Measurements from ENCODE around the gene FSTL4.

FSTL4 gene

DNA sequence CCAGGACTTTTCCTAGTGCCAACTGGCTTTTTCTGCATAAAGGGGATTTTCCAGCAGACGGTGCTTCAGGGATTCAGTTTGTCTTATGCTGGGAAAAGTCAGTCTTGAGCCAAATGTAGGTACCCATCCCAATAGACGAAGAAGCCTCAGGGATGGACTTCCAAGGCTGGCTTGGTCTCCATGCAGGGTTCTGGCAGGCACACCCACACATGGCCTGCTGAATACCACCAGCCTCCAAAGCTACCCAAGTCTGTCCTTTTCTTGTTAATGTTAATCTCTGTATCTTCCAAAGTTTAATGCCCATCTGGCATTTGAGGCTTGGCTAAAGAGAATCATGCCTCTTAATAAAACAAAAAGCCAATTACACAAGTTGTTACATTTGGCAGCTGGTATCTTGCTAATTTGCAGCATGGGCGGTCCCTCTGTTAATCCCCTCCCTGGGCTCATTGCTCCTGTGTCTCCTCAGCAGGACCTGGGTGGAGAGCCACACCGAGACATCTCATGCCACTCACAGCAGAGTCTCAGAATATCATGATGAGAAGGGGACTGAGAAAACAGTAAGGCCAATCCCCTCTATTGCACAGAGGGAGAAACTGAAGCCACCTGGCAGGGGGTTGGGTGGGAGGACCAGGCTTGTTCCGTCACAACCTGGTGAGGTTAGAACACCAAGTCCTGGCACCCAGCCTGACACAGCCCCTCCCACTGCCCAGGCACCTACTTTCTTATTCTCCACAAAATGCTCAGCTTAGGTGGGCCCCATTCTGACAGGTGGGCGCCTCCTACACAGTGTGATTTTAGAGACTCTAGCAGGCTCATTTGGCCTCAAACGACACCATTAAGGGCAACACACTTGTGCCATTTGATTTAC, 243.2 kb downstream of the FSTL4 start:
- H4K20me1 ChIP-seq, result no peaks in the 10 kb centered on the region
- no peaks in the 10 kb centered on the region for H3K9me3 ChIP-seq
- H3K27me3 ChIP-seq, result no peaks in the 10 kb centered on the region
- no peak overlapping the region for H3K4me3 ChIP-seq
- H3K36me3 ChIP-seq, result no peaks in the 10 kb centered on the region
- peaks cover 13% of the 10 kb centered on the region for H3K4me1 ChIP-seq
- no peak for TF ChIP-seq Cebpa-rat (IDR thresholded peaks at IDR 0.05)
- no peak overlapping the region for H3K4me2 ChIP-seq
- H3K27ac ChIP-seq, result no peak overlapping the region
- no peak overlapping the region for H3K9ac ChIP-seq

DNA sequence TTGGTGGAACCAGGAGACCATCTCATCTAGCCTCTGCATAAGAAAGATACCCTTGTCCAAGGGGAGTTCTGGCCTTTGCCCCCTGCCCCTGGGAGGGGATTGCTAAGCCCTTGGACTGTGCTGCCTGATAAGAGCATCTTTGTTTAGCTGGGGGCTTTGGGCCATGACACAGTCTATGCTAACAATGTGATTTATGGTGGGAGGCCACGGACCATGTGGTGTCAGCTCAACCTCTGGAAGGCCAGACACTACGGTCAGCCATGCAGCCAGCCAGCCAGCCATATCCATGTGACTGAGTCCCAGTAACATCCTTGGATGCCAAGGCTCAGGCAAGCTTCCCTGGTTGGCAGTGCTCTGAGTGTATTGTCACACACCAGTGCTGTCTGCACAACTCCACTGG, 244.4 kb downstream of the FSTL4 start:
- no peak for TF ChIP-seq Cebpa-rat (IDR thresholded peaks at IDR 0.05)
- Histone ChIP-seq H3K4me3 (no peak overlapping the region), H3K27ac (no peak overlapping the region), H3K9me3 (no peaks in the 10 kb centered on the region), H3K9ac (no peak overlapping the region), H3K36me3 (no peaks in the 10 kb centered on the region), H3K4me2 (no peak overlapping the region), H3K4me1 (peaks cover 13% of the 10 kb centered on the region), H3K27me3 (no peaks in the 10 kb centered on the region), H4K20me1 (no peaks in the 10 kb centered on the region)

DNA sequence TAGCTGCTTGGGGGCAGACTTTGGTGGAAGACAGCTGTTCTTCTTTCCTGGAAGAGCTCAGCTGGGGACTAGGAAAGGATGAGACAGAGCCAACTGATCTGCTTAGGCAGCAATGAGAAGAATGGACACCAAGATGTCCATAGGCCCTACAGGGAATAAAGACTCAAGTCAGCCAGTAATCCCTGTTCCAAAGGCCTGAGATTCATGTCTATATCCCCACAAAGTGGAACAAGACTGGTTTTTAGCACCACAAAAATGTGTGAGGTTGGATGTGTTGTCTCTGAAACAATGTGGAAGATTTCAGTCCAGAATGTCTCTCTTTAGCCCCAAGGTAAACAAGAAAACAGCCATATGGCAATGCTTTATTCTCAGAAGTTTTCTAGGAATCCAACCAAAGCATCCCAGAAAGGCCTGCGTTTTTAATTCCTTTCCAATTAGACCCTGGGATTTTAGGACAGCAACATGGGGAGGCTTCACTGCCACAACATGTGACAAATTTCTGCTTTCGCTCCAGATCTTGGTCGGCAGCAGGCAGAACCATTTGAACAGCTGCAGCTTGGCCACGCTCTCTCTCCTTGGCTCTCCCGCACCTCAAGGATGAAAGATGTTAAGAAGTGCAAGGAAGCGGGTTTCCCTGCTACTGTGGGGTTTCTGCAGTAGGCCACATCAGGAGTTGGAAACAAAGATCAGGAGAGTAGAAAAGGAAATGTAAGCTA, 245.1 kb downstream of the FSTL4 start:
- no peak for TF ChIP-seq Cebpa-rat (IDR thresholded peaks at IDR 0.05)
- H3K4me2 ChIP-seq, result no peak overlapping the region
- no peaks in the 10 kb centered on the region for H3K36me3 ChIP-seq
- no peaks in the 10 kb centered on the region for H3K9me3 ChIP-seq
- H3K4me3 ChIP-seq, result no peak overlapping the region
- no peak overlapping the region for H3K27ac ChIP-seq
- H3K27me3 ChIP-seq, result no peaks in the 10 kb centered on the region
- no peak overlapping the region for H3K9ac ChIP-seq
- H4K20me1 ChIP-seq, result no peaks in the 10 kb centered on the region
- peaks cover 13% of the 10 kb centered on the region for H3K4me1 ChIP-seq

DNA sequence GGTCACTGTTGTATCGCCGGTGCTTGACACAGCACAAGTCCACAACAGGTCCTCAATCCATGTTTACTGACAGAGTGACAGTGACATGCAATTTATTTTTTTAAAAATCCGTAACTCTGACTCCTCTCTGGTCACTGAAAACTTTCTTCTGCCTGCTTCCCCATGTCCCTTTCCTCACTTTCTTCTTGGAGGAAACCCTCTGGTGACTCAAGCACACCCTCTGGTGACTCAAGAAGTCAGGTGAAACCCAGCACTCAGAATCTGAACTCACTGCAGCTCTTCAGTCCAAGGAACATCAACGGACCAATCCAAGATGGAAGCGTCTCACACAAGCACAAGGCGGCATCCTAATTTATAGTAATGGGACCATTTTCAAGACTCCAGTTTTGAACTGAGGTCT, 245.9 kb downstream of the FSTL4 start:
- no peaks in the 10 kb centered on the region for H3K27me3 ChIP-seq
- H3K27ac ChIP-seq, result no peak overlapping the region
- no peak overlapping the region for H3K4me3 ChIP-seq
- H3K36me3 ChIP-seq, result no peaks in the 10 kb centered on the region
- peaks cover 7% of the 10 kb centered on the region for H3K4me1 ChIP-seq
- no peak overlapping the region for H3K9ac ChIP-seq
- no peak for TF ChIP-seq Cebpa-rat (IDR thresholded peaks at IDR 0.05)
- H3K4me2 ChIP-seq, result no peak overlapping the region
- no peaks in the 10 kb centered on the region for H3K9me3 ChIP-seq
- no peaks in the 10 kb centered on the region for H4K20me1 ChIP-seq

DNA sequence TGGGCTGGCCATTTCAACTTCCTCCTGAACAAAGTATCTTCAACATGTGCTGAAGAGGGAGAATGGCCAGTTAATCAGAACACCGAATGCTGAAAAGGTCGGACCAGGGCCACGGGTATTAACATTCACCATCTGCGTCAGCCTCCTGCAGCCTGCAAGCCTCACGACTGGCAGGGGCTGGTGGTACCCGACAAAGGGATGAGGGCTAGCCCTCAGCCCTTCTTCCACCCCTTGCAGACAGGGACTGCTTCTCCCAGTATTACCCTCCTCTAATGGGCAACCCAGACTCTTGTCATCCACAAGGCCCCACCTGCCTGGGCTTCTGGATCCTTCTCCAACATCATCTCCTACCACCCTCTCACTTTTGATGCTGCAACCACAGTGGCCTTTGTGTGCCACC, 246.6 kb downstream of the FSTL4 start:
- Histone ChIP-seq H4K20me1 (no peaks in the 10 kb centered on the region), H3K36me3 (no peaks in the 10 kb centered on the region), H3K4me1 (0 out of 2 replicates have a peak, but pooled peaks cover under 1% of the 10 kb centered on the region), H3K9me3 (no peaks in the 10 kb centered on the region), H3K4me3 (no peak overlapping the region), H3K27ac (no peak overlapping the region), H3K9ac (no peak overlapping the region), H3K4me2 (no peak overlapping the region), H3K27me3 (no peaks in the 10 kb centered on the region)
- TF ChIP-seq Cebpa-rat (IDR thresholded peaks at IDR 0.05), result no peak

DNA sequence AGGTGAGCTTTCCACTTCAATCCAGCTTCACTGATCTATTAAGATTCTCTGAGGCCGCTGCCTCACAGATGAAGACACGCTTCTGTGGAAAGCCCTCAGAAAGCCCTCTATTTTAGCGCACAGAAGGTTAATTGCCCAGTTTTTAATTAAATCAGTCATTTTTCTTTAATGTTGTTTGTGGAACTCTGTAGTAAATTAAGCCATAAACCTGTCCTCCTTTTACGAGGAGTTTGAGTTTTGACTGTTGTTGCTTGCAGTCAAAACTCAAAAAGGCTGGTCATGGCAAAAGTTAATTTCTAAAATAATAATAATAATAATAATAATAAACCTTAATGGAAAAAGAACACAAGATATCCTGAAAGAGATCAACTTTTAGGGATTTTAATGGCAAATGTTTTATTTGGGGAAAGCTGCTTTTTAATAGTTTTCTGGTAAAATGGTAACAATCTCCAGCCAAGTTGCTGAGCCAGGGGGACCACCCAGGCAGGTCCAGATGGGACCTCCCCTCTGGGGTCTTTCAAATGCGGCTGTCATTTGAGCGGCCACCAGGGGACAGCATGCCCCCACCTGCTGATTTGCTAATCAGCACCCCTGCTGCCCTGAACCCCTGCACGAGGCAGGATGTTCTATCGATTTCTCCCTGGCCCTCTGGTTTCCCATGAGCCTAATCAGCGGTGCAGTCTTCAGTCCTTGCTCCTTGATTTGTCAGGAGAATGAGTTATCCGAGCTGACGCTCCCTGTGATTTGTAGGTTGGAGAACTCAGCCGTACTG, 247.2 kb downstream of the FSTL4 start:
- TF ChIP-seq Cebpa-rat (IDR thresholded peaks at IDR 0.05), result no peak
- no peak overlapping the region for H3K27ac ChIP-seq
- no peak overlapping the region for H3K4me2 ChIP-seq
- no peaks in the 10 kb centered on the region for H3K27me3 ChIP-seq
- no peaks in the 10 kb centered on the region for H4K20me1 ChIP-seq
- no peak overlapping the region for H3K4me3 ChIP-seq
- no peak overlapping the region for H3K9ac ChIP-seq
- no peaks in the 10 kb centered on the region for H3K36me3 ChIP-seq
- no peaks in the 10 kb centered on the region for H3K4me1 ChIP-seq
- H3K9me3 ChIP-seq, result no peaks in the 10 kb centered on the region

DNA sequence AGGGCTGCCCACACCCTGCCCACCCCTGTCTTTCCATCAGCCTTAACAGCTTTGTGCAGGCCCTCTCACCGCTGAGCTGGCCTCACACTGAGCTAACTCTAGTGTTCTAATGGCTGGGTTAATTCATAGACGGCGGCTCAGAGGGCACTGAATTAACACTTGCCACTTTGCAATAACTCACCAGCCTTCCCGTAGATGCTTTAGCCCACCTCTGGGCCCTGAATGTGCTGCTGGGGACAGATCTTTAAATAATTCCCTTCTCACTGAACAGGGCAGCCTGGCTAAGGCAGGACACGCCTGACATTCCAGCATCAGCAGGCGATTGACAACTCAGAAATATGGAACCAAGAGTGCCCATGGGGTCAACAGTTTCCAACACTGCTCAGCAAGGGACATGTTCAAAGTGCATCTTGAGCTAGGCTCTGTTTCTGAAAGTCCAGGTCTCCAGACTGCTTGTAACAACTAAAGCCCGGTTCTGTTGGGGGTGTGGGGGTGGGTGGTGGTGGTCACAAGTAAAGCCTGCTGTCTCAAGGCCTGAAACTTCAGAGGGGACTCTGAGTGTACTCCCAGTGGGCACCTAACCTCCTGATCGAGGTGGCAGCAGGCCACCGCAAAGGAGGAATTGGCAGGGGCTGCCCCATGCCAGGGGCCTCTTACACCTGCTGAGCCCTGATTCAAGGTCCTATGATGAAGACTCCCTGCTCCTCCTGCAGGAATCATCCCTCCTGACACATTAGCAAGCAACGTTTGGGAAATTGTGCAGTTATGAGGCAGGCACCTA, 248.3 kb downstream of the FSTL4 start:
- Histone ChIP-seq H3K9me3 (no peaks in the 10 kb centered on the region), H3K4me3 (no peak overlapping the region), H3K36me3 (no peaks in the 10 kb centered on the region), H4K20me1 (no peaks in the 10 kb centered on the region), H3K4me2 (no peak overlapping the region), H3K9ac (no peak overlapping the region), H3K27ac (no peak overlapping the region), H3K27me3 (no peaks in the 10 kb centered on the region), H3K4me1 (no peaks in the 10 kb centered on the region)
- no peak for TF ChIP-seq Cebpa-rat (IDR thresholded peaks at IDR 0.05)

DNA sequence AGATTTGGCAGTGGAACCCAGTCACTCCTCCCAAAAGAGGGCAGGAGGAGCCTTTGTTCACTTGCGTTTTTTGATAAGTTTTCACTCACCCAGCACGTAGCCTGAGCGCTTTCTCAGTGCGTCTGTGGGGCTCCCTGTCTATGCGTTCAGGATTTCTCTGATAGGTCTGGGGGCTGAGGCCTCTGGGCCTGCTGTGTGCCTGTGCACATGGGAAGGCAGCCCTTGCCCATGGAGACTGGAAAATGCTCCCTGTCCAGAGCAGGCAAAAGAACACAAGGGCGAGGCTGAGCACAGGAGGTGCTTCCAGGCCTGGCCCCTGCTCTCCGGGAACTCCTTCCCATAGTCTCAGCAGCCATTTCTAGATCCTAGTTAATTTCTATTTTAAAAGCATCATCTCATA, 249.9 kb downstream of the FSTL4 start:
- Histone ChIP-seq H3K36me3 (no peaks in the 10 kb centered on the region), H3K27ac (no peak overlapping the region), H3K9ac (no peak overlapping the region), H3K4me3 (no peak overlapping the region), H4K20me1 (no peaks in the 10 kb centered on the region), H3K9me3 (no peaks in the 10 kb centered on the region), H3K4me2 (no peak overlapping the region), H3K4me1 (no peaks in the 10 kb centered on the region), H3K27me3 (no peaks in the 10 kb centered on the region)
- no peak for TF ChIP-seq Cebpa-rat (IDR thresholded peaks at IDR 0.05)

DNA sequence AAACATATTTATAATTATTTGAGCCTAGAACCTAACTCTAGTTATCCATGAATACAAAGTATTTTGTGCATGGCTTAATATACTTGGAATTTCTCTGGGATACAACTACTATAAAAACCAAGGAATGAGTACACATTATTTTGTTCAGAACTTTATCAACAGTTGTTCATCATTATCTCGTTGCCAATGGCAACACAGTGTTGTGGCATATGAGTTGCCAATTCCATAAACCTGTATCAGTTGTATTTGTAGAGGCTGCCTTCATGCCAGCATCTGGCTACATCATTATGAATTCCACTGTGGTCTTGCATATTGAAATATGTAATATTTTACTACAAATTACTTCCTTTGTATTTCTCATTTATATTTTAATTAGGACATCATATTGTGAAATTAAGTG, 250.4 kb downstream of the FSTL4 start:
- no peak overlapping the region for H3K27ac ChIP-seq
- no peaks in the 10 kb centered on the region for H3K4me1 ChIP-seq
- H3K4me2 ChIP-seq, result no peak overlapping the region
- no peak overlapping the region for H3K4me3 ChIP-seq
- no peaks in the 10 kb centered on the region for H3K9me3 ChIP-seq
- no peaks in the 10 kb centered on the region for H3K27me3 ChIP-seq
- no peaks in the 10 kb centered on the region for H3K36me3 ChIP-seq
- no peaks in the 10 kb centered on the region for H4K20me1 ChIP-seq
- no peak overlapping the region for H3K9ac ChIP-seq
- TF ChIP-seq Cebpa-rat (IDR thresholded peaks at IDR 0.05), result no peak
